H1 (cell line): Measurements from ENCODE around the gene LIX1L. TPM values are rescaled to one million over a fixed set of nuclear protein-coding genes. Genes with fewer than 3 reads are reported as not detected.

Experiments
- CTCF ChIA-PET: fragments of 300-600 bp; sonication (Branson Sonifier 250); formaldehyde crosslinking; loops from one replicate; lab custom pipeline; 2021; ENCODE audit not compliant: partially characterized antibody; lab: Charles Lee
- POLR2A ChIA-PET: fragments of 300-600 bp; sonication (Branson Sonifier 250); formaldehyde crosslinking; loops from one replicate; lab custom pipeline; 2021; ENCODE audit warnings: inconsistent platforms; ENCODE audit not compliant: partially characterized antibody; lab: Charles Lee
- DNase-seq, 2 experiments: peaks; one replicate each; pipeline versions ENCODE4 v3.0.0 to v3.0.0-alpha.2; 2010 to 2022; ENCODE audit warnings: low spot score in 2 of 2, low read depth in 1 of 2, mixed read lengths in 1 of 2
- FAIRE-seq: peaks from 2 replicates; lab custom pipeline; 2011; peaks lifted over from hg19 to GRCh38; lab: Jason Lieb, UNC
- H2AFZ ChIP-seq: 2 replicates; pipeline ENCODE4 v1.8.1; 2012; ENCODE audit warnings: low read length, inconsistent platforms
- H2AK5ac ChIP-seq: 2 replicates; pipeline ENCODE4 v1.6.1; 2013; ENCODE audit warnings: low read depth, low read length
- H2BK120ac ChIP-seq: replicated peaks from 2 replicates; pipeline ENCODE3; 2013; ENCODE audit warnings: low read depth, low read length, inconsistent platforms
- H2BK12ac ChIP-seq: 2 replicates; pipeline ENCODE4 v1.6.1; 2013; ENCODE audit warnings: low read depth, low read length
- H2BK15ac ChIP-seq: 2 replicates; pipeline ENCODE4 v1.6.1; 2013; ENCODE audit warnings: low read length
- H2BK20ac ChIP-seq: 2 replicates; pipeline ENCODE4 v1.6.1; 2013; ENCODE audit warnings: low read length
- H2BK5ac ChIP-seq: 2 replicates; pipeline ENCODE4 v1.6.1; 2013; ENCODE audit warnings: low read depth, low read length
- H3K14ac ChIP-seq: 2 replicates; pipeline ENCODE4 v1.6.1; 2013; ENCODE audit warnings: inconsistent platforms; ENCODE audit not compliant: insufficient read length
- H3K18ac ChIP-seq: 2 replicates; pipeline ENCODE4 v1.6.1; 2013; ENCODE audit warnings: low read length; ENCODE audit errors: extremely low read depth
- H3K23ac ChIP-seq: 2 replicates; pipeline ENCODE4 v1.6.1; 2013; ENCODE audit warnings: inconsistent platforms; ENCODE audit not compliant: insufficient read length
- H3K23me2 ChIP-seq: 2 replicates; pipeline ENCODE4 v1.6.1; 2013; ENCODE audit warnings: low read depth, low read length
- H3K27ac ChIP-seq: 2 replicates; pipeline ENCODE4 v1.6.1; 2011; ENCODE audit warnings: low read depth, low read length, inconsistent platforms
- H3K27me3 ChIP-seq, 4 experiments: replicated peaks in 1 of 4; 1 replicate in 1 of 4; 2 replicates in 3 of 4; pipeline versions ENCODE4 v1.6.1 to v1.8.1; 2011 to 2013; ENCODE audit warnings: low read length in 3 of 4, mild to moderate bottlenecking in 3 of 4, inconsistent platforms in 2 of 4, mixed read lengths in 2 of 4, moderate library complexity in 1 of 4; ENCODE audit not compliant: control insufficient read depth in 3 of 4, insufficient read depth in 3 of 4; ENCODE audit errors: extremely low read depth in 1 of 4
- H3K36me3 ChIP-seq, 4 experiments: 2 replicates each; pipeline versions ENCODE4 v1.6.1 to v1.8.1; 2011 to 2013; ENCODE audit warnings: mild to moderate bottlenecking in 4 of 4, low read length in 3 of 4, moderate library complexity in 2 of 4, control low read depth in 1 of 4, inconsistent platforms in 1 of 4; ENCODE audit not compliant: insufficient read depth in 4 of 4, control insufficient read depth in 2 of 4
- H3K4ac ChIP-seq: replicated peaks from 2 replicates; pipeline ENCODE3; 2013; ENCODE audit warnings: low read length, low read depth, mixed read lengths, inconsistent platforms; ENCODE audit not compliant: insufficient read length
- H3K4me1 ChIP-seq, 4 experiments: replicated peaks in 1 of 4; 1 replicate in 1 of 4; 2 replicates in 3 of 4; pipeline versions ENCODE4 v1.6.1 to v1.8.1; 2011 to 2013; ENCODE audit warnings: low read length in 3 of 4, inconsistent platforms in 2 of 4, mixed read lengths in 1 of 4; ENCODE audit not compliant: insufficient read depth in 4 of 4, control insufficient read depth in 3 of 4
- H3K4me2 ChIP-seq, 2 experiments: 2 replicates each; pipeline versions ENCODE4 v1.6.1 to v1.8.1; 2011 to 2013; ENCODE audit warnings: low read depth in 2 of 2, low read length in 2 of 2, control low read depth in 1 of 2, inconsistent platforms in 1 of 2, mild to moderate bottlenecking in 1 of 2; ENCODE audit not compliant: insufficient read depth in 1 of 2
- H3K4me3 ChIP-seq, 4 experiments: fragments of 200-600, 300-600 bp in 1 of 4; sonication (generic), shearing (Covaris generic), sonication (Bioruptor Twin) in 1 of 4; 2 replicates each; pipeline versions ENCODE4 v1.5.1 to v1.8.1; 2011 to 2016; ENCODE audit warnings: low read length in 4 of 4, low read depth in 3 of 4, control low read depth in 2 of 4, inconsistent platforms in 2 of 4, mild to moderate bottlenecking in 2 of 4, mixed read lengths in 1 of 4, moderate library complexity in 1 of 4; ENCODE audit not compliant: insufficient read depth in 2 of 4; ENCODE audit errors: extremely low read depth in 1 of 4
- H3K56ac ChIP-seq: replicated peaks from 2 replicates; pipeline ENCODE3; 2013; ENCODE audit warnings: low read depth, mild to moderate bottlenecking, mixed read lengths, low read length, inconsistent platforms; ENCODE audit not compliant: insufficient read length
- H3K79me1 ChIP-seq: 2 replicates; pipeline ENCODE4 v1.6.1; 2013; ENCODE audit warnings: low read depth, low read length, control low read depth
- H3K79me2 ChIP-seq, 2 experiments: 2 replicates each; pipeline versions ENCODE4 v1.6.1 to v1.8.1; 2012 to 2013; ENCODE audit warnings: low read length in 2 of 2, mild to moderate bottlenecking in 2 of 2, inconsistent platforms in 1 of 2; ENCODE audit not compliant: insufficient read depth in 2 of 2, control insufficient read depth in 1 of 2
- H3K9ac ChIP-seq, 4 experiments: replicated peaks in 1 of 4; 1 replicate in 1 of 4; 2 replicates in 3 of 4; pipeline versions ENCODE4 v1.6.1 to v1.8.1; 2011 to 2013; ENCODE audit warnings: low read depth in 3 of 4, low read length in 3 of 4, control low read depth in 2 of 4, mild to moderate bottlenecking in 2 of 4, moderate library complexity in 2 of 4, inconsistent platforms in 1 of 4; ENCODE audit errors: extremely low read depth in 1 of 4
- H3K9me3 ChIP-seq, 2 experiments: 2 replicates each; pipeline versions ENCODE4 v1.6.1 to v1.8.1; 2012 to 2013; ENCODE audit warnings: mild to moderate bottlenecking in 2 of 2, moderate library complexity in 2 of 2, control low read depth in 1 of 2, inconsistent platforms in 1 of 2, low read depth in 1 of 2, low read length in 1 of 2, mixed read lengths in 1 of 2; ENCODE audit not compliant: insufficient read depth in 2 of 2
- H4K20me1 ChIP-seq, 2 experiments: replicated peaks in 1 of 2; 2 replicates each; pipeline versions ENCODE3 to v1.8.1; 2011 to 2013; ENCODE audit warnings: inconsistent platforms in 2 of 2, low read length in 2 of 2, mild to moderate bottlenecking in 1 of 2; ENCODE audit not compliant: insufficient read depth in 2 of 2, control insufficient read depth in 1 of 2
- H4K5ac ChIP-seq: 2 replicates; pipeline ENCODE4 v1.6.1; 2013; ENCODE audit warnings: low read length, low read depth, mixed read lengths, inconsistent platforms; ENCODE audit not compliant: insufficient read length
- H4K8ac ChIP-seq: 2 replicates; pipeline ENCODE4 v1.8.0; 2013; ENCODE audit warnings: mild to moderate bottlenecking, moderate library complexity, low read length, inconsistent platforms; ENCODE audit not compliant: insufficient read depth; ENCODE audit errors: extremely low read depth
- H4K91ac ChIP-seq: replicated peaks from 2 replicates; pipeline ENCODE3; 2013; ENCODE audit warnings: low read length, mixed read lengths, inconsistent platforms; ENCODE audit not compliant: insufficient read length
- ASH2L ChIP-seq: fragments of 200-600, 300-600 bp; sonication (generic); IDR thresholded peaks from one replicate; pipeline ENCODE4 v1.7.1; 2017; ENCODE audit warnings: low read length
- TAF7 ChIP-seq: optimal IDR thresholded peaks from 2 replicates; pipeline ENCODE3; 2011; ENCODE audit warnings: low read depth, mild to moderate bottlenecking, inconsistent platforms, low read length, moderate library complexity, borderline replicate concordance
- WGBS, 2 experiments: shearing (Covaris generic) in 1 of 2; methylation state at CpG; one replicate each; pipeline versions ENCODE4 v1.1.6 to v1.1.7; 2013 to 2015; ENCODE audit warnings: low lambda C conversion rate in 2 of 2, mixed read lengths in 2 of 2, inconsistent platforms in 1 of 2, low coverage in 1 of 2, missing lambda C conversion rate in 1 of 2; ENCODE audit not compliant: insufficient replicate concordance in 2 of 2, insufficient coverage in 1 of 2, insufficient read length in 1 of 2; ENCODE audit errors: extremely low coverage in 1 of 2, missing lambda C conversion rate in 1 of 2; 5-methylcytosine and 5-hydroxymethylcytosine counted together
- polyA plus RNA-seq, 7 experiments: library from polyadenylated mRNA; depleted of rRNA in 3 of 7; stranded (reverse) in 5 of 7; unstranded in 2 of 7; fragments of >200 nt in 5 of 7; fragments of 200-250 nt in 2 of 7; gene quantifications; 1 replicate in 5 of 7; 2 replicates in 1 of 7; 4 replicates in 1 of 7; pipeline versions ENCODE4 v1.2.1 to v1.2.3, GENCODE V29; 2011 to 2013; ENCODE audit warnings: missing spikeins in 2 of 7, mixed read lengths in 2 of 7
- total RNA-seq: library from RNA; stranded (reverse); fragmentation: NEBNext Ultra II Directional; extraction: Animal tissue kit (Norgen Biotek cat#: 25700); gene quantifications from 2 replicates; pipeline ENCODE4 v1.2.1, GENCODE V29; 2021

LIX1L gene
- total and polyA plus RNA-seq, 2 of the 8 experiments (the other 6 are each of a cell fraction or from before 2014, with no cell fraction given): 2.9 to 3.7 TPM

DNA sequence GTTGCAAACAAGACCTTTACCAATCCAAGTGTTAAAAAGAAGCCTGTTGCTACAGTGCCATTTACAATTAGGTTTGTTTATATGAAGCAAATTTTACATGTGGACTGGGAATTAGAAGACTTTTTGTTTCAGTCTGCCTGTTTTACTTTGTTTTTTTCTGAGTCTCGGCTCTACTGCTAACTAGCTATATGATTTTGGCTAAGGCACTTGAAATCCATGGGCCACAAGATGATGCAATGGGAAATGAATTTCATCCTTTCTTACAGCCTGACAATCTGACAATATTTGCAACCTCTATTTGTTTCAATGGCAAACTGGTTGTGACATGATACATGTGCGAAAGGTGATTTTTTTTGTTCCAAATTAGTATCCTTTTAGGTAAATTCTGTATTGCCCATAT is 35.6 kb downstream of the LIX1L start:
- no peak overlapping the region for H3K14ac ChIP-seq
- H3K56ac ChIP-seq: no peak overlapping the region
- no peaks in the 10 kb centered on the region for H4K20me1 ChIP-seq
- no peak overlapping the region for H4K5ac ChIP-seq
- no peak overlapping the region for H3K27ac ChIP-seq
- H3K79me2 ChIP-seq: peaks cover 0 to 14% of the 10 kb centered on the region in 2 experiments; a peak in 2 of 4 replicates
- H2BK12ac ChIP-seq: no peak overlapping the region
- no peak overlapping the region for H2BK120ac ChIP-seq
- H2AK5ac ChIP-seq: no peak overlapping the region
- H3K23me2 ChIP-seq: peaks cover 18% of the 10 kb centered on the region
- H3K23ac ChIP-seq: no peak overlapping the region
- no peaks in the 10 kb centered on the region for H3K9me3 ChIP-seq
- H3K4ac ChIP-seq: no peak overlapping the region
- H2BK5ac ChIP-seq: no peak overlapping the region
- no peak overlapping the region for H3K4me2 ChIP-seq
- H3K18ac ChIP-seq: no peak overlapping the region
- H2BK20ac ChIP-seq: no peak overlapping the region
- H2BK15ac ChIP-seq: no peak overlapping the region
- H3K27me3 ChIP-seq: no peaks in the 10 kb centered on the region
- peaks cover 3 to 18% (median 9%) of the 10 kb centered on the region in 4 experiments; a peak in 6 of 8 replicates for H3K36me3 ChIP-seq
- no peak for FAIRE-seq
- CTCF ChIA-PET: interaction anchor here (1.0 kb wide), 1 partner anchor 55 kb away, joined by 7 read pairs; no protein-coding TSS in a partner anchor
- no peak for DNase-seq
- H4K91ac ChIP-seq: no peak overlapping the region
- H3K9ac ChIP-seq: no peak overlapping the region
- no peaks in the 10 kb centered on the region for H3K79me1 ChIP-seq
- no peak overlapping the region for H4K8ac ChIP-seq
- TF ChIP-seq ASH2L: no peak
- no peak for TF ChIP-seq TAF7
- TF ChIP-seq, all 59 proteins: peak for 0
- Histone ChIP-seq H3K4me1 (peaks cover 3 to 6% (median 4%) of the 10 kb centered on the region in 4 experiments), H2AFZ (no peak overlapping the region), H3K4me3 (no peak overlapping the region)
- WGBS, 2 experiments: 89% methylated on average over 2 of the region's 2 CpGs; no CpG with 5 or more reads in 1 of the 2 experiments
- POLR2A ChIA-PET: interaction anchor here (1.1 to 2.9 kb wide), 6 partner anchors 10 to 113 kb away, joined by 3 to 8 read pairs (median 4); partner anchors contain the start of genes ANKRD34A, LIX1L and POLR3GL
